Measurements from ENCODE around the gene ASCC3.

ASCC3 gene

DNA sequence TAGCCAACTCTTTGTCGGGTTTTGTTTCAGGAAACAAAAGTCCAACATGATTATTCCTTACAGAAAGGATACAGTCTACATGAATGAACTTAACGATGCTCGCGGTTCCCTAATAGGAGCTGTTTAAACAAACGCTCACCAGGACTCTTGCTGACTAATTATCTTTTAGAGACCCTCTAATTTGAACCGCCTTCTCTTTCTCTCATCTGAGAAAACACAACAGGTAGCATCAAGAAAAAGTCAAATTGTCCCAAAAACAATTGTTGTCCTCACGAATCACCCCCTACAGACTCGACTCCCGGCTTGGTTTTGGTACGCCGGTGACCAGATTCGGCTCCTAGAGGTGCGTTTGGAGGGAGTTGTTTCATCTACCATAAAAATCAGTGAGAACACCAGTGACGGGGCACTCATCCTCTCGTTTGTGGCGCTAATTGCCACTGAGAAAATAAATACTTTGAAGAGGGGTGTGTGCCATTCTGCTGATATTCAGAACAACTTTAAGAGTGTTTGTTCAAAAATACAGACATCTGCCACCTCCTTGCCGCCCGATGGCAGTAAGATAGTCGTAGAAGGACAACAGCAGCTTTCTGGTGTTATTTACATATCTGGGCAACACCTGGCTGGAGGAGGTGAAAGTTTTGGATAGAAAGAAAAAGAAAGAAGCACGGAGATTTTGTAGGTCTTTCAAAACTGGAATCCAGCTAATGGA lies 415.3 kb downstream of the ASCC3 start:
- Histone ChIP-seq H4K20me1 (ENCODE audit: insufficient read depth, low read length, poor library complexity, severe bottlenecking) (no peaks in the 10 kb centered on the region), H3K9ac (ENCODE audit: low read depth, low read length, poor library complexity, severe bottlenecking) (no peak overlapping the region), H3K4me2 (ENCODE audit: low read depth, low read length, poor library complexity, severe bottlenecking) (no peak overlapping the region), H3K4me1 (ENCODE audit: insufficient read depth, low read length, poor library complexity, severe bottlenecking) (no peaks in the 10 kb centered on the region), H3K9me2 (replicated peaks; ENCODE audit: low read depth, low read length) (no peaks in the 10 kb centered on the region), H3K4me3 (ENCODE audit: low read length, poor library complexity, severe bottlenecking) (no peak overlapping the region), H3F3A (ENCODE audit: low read depth) (no peaks in the 10 kb centered on the region), H2AFZ (ENCODE audit: low read length) (no peak overlapping the region), H3K27me3 (ENCODE audit: insufficient read depth, low read length, poor library complexity, severe bottlenecking) (no peaks in the 10 kb centered on the region), H3K9me3 (ENCODE audit: insufficient read depth, low read depth, low read length) (no peaks in the 10 kb centered on the region), H3K36me3 (ENCODE audit: insufficient read depth, low read length) (no peaks in the 10 kb centered on the region), H3K79me2 (ENCODE audit: insufficient read depth, low read length) (no peaks in the 10 kb centered on the region)
- TF ChIP-seq EZH2phosphoT487 (IDR thresholded peaks at IDR 0.05; ENCODE audit: borderline replicate concordance), result no peak
- TF ChIP-seq, protein P1, sequence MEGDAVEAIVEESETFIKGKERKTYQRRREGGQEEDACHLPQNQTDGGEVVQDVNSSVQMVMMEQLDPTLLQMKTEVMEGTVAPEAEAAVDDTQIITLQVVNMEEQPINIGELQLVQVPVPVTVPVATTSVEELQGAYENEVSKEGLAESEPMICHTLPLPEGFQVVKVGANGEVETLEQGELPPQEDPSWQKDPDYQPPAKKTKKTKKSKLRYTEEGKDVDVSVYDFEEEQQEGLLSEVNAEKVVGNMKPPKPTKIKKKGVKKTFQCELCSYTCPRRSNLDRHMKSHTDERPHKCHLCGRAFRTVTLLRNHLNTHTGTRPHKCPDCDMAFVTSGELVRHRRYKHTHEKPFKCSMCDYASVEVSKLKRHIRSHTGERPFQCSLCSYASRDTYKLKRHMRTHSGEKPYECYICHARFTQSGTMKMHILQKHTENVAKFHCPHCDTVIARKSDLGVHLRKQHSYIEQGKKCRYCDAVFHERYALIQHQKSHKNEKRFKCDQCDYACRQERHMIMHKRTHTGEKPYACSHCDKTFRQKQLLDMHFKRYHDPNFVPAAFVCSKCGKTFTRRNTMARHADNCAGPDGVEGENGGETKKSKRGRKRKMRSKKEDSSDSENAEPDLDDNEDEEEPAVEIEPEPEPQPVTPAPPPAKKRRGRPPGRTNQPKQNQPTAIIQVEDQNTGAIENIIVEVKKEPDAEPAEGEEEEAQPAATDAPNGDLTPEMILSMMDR (conservative IDR thresholded peaks at IDR 0.05; ENCODE audit: low read length), result no peak

DNA sequence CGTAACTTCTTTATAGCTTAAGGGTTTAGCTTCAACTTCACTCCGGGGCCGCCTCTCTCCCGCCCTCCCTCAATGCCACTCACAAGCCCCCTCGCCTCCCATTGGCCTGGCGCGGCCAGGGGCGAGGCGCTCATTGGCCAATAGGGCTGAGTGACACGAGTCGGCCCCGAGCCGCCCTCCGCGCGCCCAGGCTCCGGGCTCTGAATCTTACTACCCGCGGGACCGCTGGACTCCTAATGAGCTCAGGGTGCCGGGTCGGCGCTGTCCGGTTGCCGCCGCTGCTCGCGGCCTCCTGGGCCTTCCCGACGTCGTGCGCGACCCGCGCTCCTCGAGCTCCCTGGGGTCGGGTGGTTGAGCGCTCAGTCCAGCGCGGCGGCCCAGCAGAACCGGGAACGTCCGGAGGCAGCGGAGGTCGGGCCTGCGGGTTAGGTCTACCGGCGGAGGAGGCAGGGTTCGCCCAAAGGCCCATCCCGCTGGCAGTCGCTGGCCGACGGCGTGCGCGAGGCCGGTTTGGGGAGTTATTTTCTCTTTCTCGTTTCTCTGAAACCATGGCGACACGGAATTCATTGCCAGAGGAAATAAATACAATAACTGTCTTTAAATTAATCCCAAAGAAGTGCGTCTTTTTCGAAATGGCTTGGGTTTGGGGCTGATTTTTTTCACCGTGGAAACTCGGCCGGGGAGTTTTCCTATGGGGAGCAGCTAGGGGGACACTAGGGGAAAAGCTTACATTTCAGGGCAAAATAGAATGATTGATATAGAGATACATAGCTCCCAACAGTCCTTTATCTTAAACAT lies 416.0 kb downstream of the ASCC3 start, which contains the start of gene SIM1:
Gene SIM1 (minus strand): TSS at position 19 of the 798 bp plus-strand sequence. CDS start 1,453 bp downstream, outside the sequence.
- no peak within 1 kb of the TSS for H2AFZ ChIP-seq (ENCODE audit: low read length)

DNA sequence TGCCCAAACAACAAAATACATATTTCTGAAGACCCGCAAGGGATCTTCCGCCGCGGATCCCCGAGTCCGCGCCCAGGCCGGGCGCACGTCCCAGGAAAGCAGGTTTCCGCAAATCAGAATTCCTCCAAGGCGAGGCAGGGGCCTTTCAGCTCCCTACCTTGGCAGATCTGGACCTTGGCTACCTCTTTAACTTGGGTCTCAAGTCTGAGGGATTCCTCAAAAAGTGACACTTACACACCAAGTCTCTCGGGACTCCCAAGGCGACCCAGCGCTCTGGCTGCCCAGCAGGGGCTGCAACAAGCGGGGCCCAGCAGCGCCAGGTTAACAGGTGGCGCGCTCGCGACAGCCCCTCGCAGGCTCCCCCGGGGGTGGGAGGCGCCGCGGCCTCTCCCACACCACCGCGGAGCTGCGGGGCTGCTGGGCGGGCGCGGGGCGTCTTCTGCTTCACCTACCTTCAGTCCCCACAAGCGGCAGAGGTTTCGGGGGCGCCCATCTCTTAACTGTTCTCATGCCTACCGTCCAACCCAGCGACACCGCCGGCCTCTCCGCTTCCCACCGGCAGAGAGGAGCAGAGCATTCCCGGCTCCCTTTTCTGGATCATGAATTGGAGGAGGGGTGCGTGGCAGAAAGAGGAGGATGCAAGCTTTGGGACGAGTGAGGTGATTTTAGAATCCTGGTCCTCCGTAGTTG lies 416.8 kb downstream of the ASCC3 start:
- Histone ChIP-seq H3F3A (ENCODE audit: low read depth) (no peaks in the 10 kb centered on the region), H3K9me2 (replicated peaks; ENCODE audit: low read depth, low read length) (no peaks in the 10 kb centered on the region), H3K4me2 (ENCODE audit: low read depth, low read length, poor library complexity, severe bottlenecking) (no peak overlapping the region), H3K9me3 (ENCODE audit: insufficient read depth, low read depth, low read length) (no peaks in the 10 kb centered on the region), H4K20me1 (ENCODE audit: insufficient read depth, low read length, poor library complexity, severe bottlenecking) (no peaks in the 10 kb centered on the region), H3K27me3 (ENCODE audit: insufficient read depth, low read length, poor library complexity, severe bottlenecking) (no peaks in the 10 kb centered on the region), H3K4me1 (ENCODE audit: insufficient read depth, low read length, poor library complexity, severe bottlenecking) (no peaks in the 10 kb centered on the region), H3K4me3 (ENCODE audit: low read length, poor library complexity, severe bottlenecking) (no peak overlapping the region), H3K36me3 (ENCODE audit: insufficient read depth, low read length) (no peaks in the 10 kb centered on the region), H3K9ac (ENCODE audit: low read depth, low read length, poor library complexity, severe bottlenecking) (no peak overlapping the region), H3K79me2 (ENCODE audit: insufficient read depth, low read length) (no peaks in the 10 kb centered on the region), H2AFZ (ENCODE audit: low read length) (no peak overlapping the region)
- no peak for TF ChIP-seq EZH2phosphoT487 (IDR thresholded peaks at IDR 0.05; ENCODE audit: borderline replicate concordance)
- TF ChIP-seq, protein P1 (conservative IDR thresholded peaks at IDR 0.05; ENCODE audit: low read length), result no peak

More for the DNA sequence above, 416.0 kb downstream of the ASCC3 start, which contains the start of gene SIM1:
- Histone ChIP-seq H3K9me2 (replicated peaks; ENCODE audit: low read depth, low read length) (no peaks in the 10 kb centered on the region), H3F3A (ENCODE audit: low read depth) (no peaks in the 10 kb centered on the region), H3K9me3 (ENCODE audit: insufficient read depth, low read depth, low read length) (no peaks in the 10 kb centered on the region), H3K79me2 (ENCODE audit: insufficient read depth, low read length) (no peaks in the 10 kb centered on the region), H3K36me3 (ENCODE audit: insufficient read depth, low read length) (no peaks in the 10 kb centered on the region), H4K20me1 (ENCODE audit: insufficient read depth, low read length, poor library complexity, severe bottlenecking) (no peaks in the 10 kb centered on the region), H3K4me3 (ENCODE audit: low read length, poor library complexity, severe bottlenecking) (no peak within 1 kb of the TSS), H3K9ac (ENCODE audit: low read depth, low read length, poor library complexity, severe bottlenecking) (no peak within 1 kb of the TSS), H3K4me1 (ENCODE audit: insufficient read depth, low read length, poor library complexity, severe bottlenecking) (no peaks in the 10 kb centered on the region), H3K4me2 (ENCODE audit: low read depth, low read length, poor library complexity, severe bottlenecking) (no peak within 1 kb of the TSS), H3K27me3 (ENCODE audit: insufficient read depth, low read length, poor library complexity, severe bottlenecking) (no peaks in the 10 kb centered on the region)
- TF ChIP-seq, protein P1 (conservative IDR thresholded peaks at IDR 0.05; ENCODE audit: low read length), result no peak
- TF ChIP-seq EZH2phosphoT487 (IDR thresholded peaks at IDR 0.05; ENCODE audit: borderline replicate concordance), result no peak

Data from Loucy (cell line).